Activated naive CD4-positive, alpha-beta T cell treated with anti-CD3 and anti-CD28 coated beads, Interleukin-2, amount 10 ng/mL, durations not matched to agents 7 days and 5 days (primary cell): ENCODE results near the gene TADA1.

Source experiments
- CTCF ChIA-PET: fragments of 350-600 bp; sonication (Branson Sonifier 250); formaldehyde crosslinking; loops from one replicate; lab custom pipeline; 2021; ENCODE audit warnings: antibody characterized with exemption; lab: Charles Lee
- DNase-seq: peaks from one replicate; pipeline ENCODE4 v3.0.0-alpha.2; 2020
- H3K27ac Mint-ChIP-seq: one replicate; pipeline ENCODE4 v1.8.0; 2021; ENCODE audit warnings: mild to moderate bottlenecking, moderate library complexity, mixed read lengths
- H3K27me3 Mint-ChIP-seq: one replicate; pipeline ENCODE4 v1.8.0; 2021; ENCODE audit warnings: mild to moderate bottlenecking, mixed read lengths
- H3K36me3 Mint-ChIP-seq: one replicate; pipeline ENCODE4 v1.8.0; 2021; ENCODE audit warnings: mixed read lengths
- H3K4me1 Mint-ChIP-seq: one replicate; pipeline ENCODE4 v1.8.0; 2021; ENCODE audit warnings: mixed read lengths
- H3K4me3 Mint-ChIP-seq: one replicate; pipeline ENCODE4 v1.8.0; 2021; ENCODE audit warnings: mild to moderate bottlenecking, moderate library complexity, mixed read lengths
- H3K9me3 Mint-ChIP-seq: one replicate; pipeline ENCODE4 v1.8.0; 2021; ENCODE audit warnings: mixed read lengths

The TADA1 gene

DNA sequence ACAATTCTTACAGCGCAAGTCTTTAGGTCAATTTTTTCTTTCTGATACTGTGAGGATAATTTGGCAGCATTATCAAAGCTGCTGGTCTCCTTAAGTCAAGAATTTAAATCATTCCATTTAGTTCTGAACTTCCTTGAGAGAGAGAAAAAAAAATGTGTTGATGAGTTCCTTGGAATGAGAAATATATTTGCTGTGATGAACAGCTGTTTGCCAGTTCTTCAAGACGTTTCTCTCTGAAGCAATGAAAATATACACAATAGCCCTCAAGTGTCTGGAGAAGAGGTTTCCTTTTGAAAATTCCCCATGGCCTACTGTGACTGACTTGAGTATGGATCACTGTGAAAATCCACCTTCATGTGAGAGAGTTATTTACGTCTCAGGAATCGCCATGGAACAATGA lies 31.0 kb upstream of the TADA1 start:
- no peak for DNase-seq
- Mint-ChIP-seq H3K4me3 (no peak overlapping the region), H3K4me1 (peaks cover 28% of the 10 kb centered on the region), H3K9me3 (no peaks in the 10 kb centered on the region), H3K27ac (no peak overlapping the region), H3K36me3 (no peaks in the 10 kb centered on the region), H3K27me3 (peaks cover 8% of the 10 kb centered on the region)
- CTCF ChIA-PET = interaction anchor here (4.5 to 20.7 kb wide), 2 partner anchors 23 to 151 kb away, joined by 32 to 682 read pairs; no protein-coding TSS in a partner anchor

DNA sequence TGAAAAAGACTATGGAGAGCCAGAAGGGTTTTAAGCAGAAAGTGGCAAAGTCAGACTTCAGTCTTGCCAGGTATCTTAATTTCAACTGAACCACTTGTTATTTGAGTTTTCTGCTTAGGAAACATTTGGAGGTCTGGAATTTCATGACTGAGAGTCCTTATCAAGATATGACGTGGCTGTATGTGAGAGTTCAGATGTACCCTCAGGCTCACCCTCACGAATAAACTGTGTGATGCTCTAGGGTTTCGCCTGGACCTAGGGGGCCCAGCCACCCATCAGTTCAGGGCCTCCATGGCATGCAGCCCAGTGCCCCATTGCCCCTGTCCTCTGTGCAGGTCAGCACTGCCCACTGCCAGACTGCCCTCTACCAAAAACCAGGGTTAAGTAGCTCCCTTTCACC lies 30.6 kb upstream of the TADA1 start:
- Mint-ChIP-seq H3K4me3 (no peak overlapping the region), H3K27ac (no peak overlapping the region), H3K4me1 (peaks cover 28% of the 10 kb centered on the region), H3K9me3 (no peaks in the 10 kb centered on the region), H3K36me3 (no peaks in the 10 kb centered on the region), H3K27me3 (peaks cover 8% of the 10 kb centered on the region)
- CTCF ChIA-PET = interaction anchor here (1.2 to 20.7 kb wide), 3 partner anchors 22 to 152 kb away, joined by 3 to 682 read pairs (median 32); no protein-coding TSS in a partner anchor
- no peak for DNase-seq

DNA sequence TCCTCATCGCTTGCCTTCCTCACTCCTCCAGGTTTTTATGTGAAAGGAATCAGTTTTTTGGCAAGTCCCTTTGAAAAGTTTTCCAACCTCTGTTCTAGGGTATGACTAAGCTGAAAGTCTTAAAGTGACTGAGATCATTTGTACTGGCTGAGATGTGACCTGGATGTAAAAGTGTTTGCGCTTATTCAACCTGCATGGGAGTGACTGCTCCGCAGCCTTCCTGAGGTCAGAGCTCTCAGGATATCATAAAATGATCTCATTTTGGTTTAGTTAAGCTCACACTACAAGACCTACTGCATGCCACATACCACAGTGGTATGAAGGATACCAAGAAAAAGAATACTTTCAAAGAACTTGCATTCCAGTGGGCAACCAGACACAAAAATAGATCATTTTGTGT lies 29.8 kb upstream of the TADA1 start:
- H3K4me3 Mint-ChIP-seq = no peak overlapping the region
- H3K4me1 Mint-ChIP-seq = peaks cover 25% of the 10 kb centered on the region
- no peaks in the 10 kb centered on the region for H3K36me3 Mint-ChIP-seq
- peaks cover 8% of the 10 kb centered on the region for H3K27me3 Mint-ChIP-seq
- peak overlapping the region; percentile 16 for H3K27ac Mint-ChIP-seq
- DNase-seq = peak; percentile 25
- H3K9me3 Mint-ChIP-seq = no peaks in the 10 kb centered on the region
- CTCF ChIA-PET = interaction anchor here (0.5 to 20.7 kb wide), 4 partner anchors 21 to 153 kb away, joined by 3 to 682 read pairs (median 4); no protein-coding TSS in a partner anchor

DNA sequence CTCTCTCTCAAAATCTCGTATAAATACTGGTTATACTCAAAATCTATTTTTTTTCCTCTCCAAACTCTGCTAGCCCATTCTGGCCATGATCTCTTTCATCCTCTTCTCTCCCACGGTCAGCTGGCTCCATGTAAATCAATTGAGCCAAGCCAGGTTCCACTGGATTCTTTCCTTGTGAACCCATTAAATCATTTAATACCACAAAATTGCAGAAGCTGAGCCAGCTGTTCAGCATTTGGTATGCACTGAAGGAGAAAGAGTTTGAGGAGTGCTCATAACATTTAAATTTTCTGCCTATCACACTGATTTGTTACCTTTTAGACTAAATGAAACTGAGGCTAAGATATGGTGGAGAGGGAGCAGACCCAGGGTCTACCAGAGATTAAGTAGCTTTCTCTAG lies 29.1 kb upstream of the TADA1 start:
- DNase-seq = no peak
- H3K4me3 Mint-ChIP-seq = no peak overlapping the region
- H3K9me3 Mint-ChIP-seq = no peaks in the 10 kb centered on the region
- H3K36me3 Mint-ChIP-seq = no peaks in the 10 kb centered on the region
- peaks cover 11% of the 10 kb centered on the region for H3K27me3 Mint-ChIP-seq
- no peak overlapping the region for H3K27ac Mint-ChIP-seq
- H3K4me1 Mint-ChIP-seq = peaks cover 19% of the 10 kb centered on the region
- CTCF ChIA-PET = interaction anchor here (1.2 to 20.7 kb wide), 2 partner anchors 20 to 153 kb away, joined by 5 to 682 read pairs; no protein-coding TSS in a partner anchor

DNA sequence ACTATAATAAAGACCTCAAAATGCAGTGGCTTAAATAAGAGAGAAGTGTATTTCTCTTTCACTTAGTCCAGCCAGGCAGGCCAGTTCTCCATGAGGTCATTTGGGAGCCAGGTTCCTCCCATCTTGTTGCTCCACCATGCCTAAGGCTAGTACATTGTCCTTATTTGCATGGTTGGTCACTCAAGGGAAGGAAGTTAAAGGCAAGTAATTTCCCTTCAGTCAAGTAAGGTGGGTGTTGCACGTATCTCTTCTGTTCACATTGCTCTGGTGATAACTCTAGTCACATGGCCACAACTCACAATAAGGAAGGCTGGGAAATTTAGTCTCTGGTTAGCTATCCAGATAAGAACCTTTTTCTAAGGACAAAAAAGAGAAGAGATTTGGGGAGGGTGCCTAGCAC lies 27.2 kb upstream of the TADA1 start:
- Mint-ChIP-seq H3K27ac (no peak overlapping the region), H3K27me3 (peaks cover 21% of the 10 kb centered on the region), H3K36me3 (no peaks in the 10 kb centered on the region), H3K9me3 (no peaks in the 10 kb centered on the region), H3K4me3 (no peak overlapping the region), H3K4me1 (peaks cover 19% of the 10 kb centered on the region)
- CTCF ChIA-PET = interaction anchor here (20.7 kb wide), 1 partner anchor 155 kb away, joined by 682 read pairs; no protein-coding TSS in a partner anchor
- DNase-seq = no peak

DNA sequence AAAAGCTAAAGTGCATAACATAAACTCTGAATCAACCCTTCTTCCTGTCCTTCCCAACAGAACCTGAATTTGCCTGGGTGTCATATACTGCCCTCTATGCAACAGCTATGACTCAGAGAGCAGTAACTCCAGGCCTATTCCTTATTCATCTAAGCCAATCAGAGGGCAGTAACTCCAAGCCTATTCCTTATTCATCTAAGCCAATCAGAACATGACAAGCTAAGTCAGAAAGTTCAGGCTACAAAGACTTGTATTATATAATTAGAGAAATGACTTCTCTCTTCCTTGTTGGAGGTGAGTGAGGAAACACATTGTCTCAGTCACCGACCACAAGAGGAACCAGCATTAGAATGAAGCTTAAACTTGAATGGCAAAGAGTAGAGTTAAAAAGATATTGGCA lies 26.2 kb upstream of the TADA1 start:
- Mint-ChIP-seq H3K4me3 (no peak overlapping the region), H3K9me3 (peaks cover 5% of the 10 kb centered on the region), H3K4me1 (peaks cover 14% of the 10 kb centered on the region), H3K27ac (no peak overlapping the region), H3K36me3 (no peaks in the 10 kb centered on the region), H3K27me3 (peaks cover 25% of the 10 kb centered on the region)
- DNase-seq = no peak
- CTCF ChIA-PET = interaction anchor here (1.0 to 2.6 kb wide), 3 partner anchors 8 to 157 kb away, joined by 4 to 17 read pairs (median 6); no protein-coding TSS in a partner anchor

DNA sequence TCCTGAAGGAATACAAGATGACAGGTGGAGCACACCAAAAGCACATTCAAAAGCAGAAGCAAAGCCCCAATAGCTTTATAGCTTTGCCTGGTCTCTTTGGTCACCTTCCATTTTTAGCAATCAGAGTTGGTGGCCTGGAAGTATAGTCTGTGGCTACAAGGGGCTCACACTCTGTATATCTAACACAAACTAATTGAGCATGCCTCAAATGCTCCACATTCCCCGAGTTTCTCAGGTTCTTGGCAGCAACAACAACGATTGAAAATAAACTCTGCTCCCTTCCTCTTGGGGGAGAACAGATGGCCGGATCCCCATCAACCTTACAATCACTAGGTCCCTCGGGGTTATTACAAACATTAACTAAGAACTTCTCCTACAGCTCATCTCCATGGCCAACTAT lies 24.9 kb upstream of the TADA1 start:
- Mint-ChIP-seq H3K27me3 (peaks cover 28% of the 10 kb centered on the region), H3K4me1 (peaks cover 6% of the 10 kb centered on the region), H3K4me3 (no peak overlapping the region), H3K9me3 (peaks cover 10% of the 10 kb centered on the region), H3K36me3 (peaks cover 2% of the 10 kb centered on the region), H3K27ac (no peak overlapping the region)
- DNase-seq = no peak
- CTCF ChIA-PET = interaction anchor here (2.2 to 2.6 kb wide), 2 partner anchors 9 to 158 kb away, joined by 15 to 17 read pairs; no protein-coding TSS in a partner anchor

DNA sequence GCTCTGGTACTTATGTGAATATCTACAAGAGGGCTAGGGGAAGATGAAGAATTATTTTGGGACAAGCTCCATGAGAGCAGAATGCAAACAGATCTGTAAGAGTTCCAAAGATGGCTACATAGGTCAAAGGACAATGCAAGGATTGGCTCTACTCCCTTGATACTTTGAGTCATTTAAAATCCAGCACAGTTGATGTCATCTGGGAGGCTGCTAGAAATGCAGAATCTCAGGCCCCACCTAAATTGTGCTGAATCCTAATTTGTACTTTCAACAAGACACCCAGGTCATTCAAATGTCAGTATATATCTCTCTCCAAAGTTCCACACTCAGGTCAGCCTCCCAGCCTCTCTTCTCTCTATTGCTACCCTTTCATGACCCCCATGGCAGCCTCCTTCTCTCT lies 23.7 kb upstream of the TADA1 start:
- H3K27me3 Mint-ChIP-seq = peaks cover 31% of the 10 kb centered on the region
- DNase-seq = no peak
- no peak overlapping the region for H3K27ac Mint-ChIP-seq
- H3K9me3 Mint-ChIP-seq = peaks cover 10% of the 10 kb centered on the region
- H3K4me1 Mint-ChIP-seq = no peaks in the 10 kb centered on the region
- peaks cover 2% of the 10 kb centered on the region for H3K36me3 Mint-ChIP-seq
- H3K4me3 Mint-ChIP-seq = no peak overlapping the region
- CTCF ChIA-PET = interaction anchor here (1.2 to 2.2 kb wide), 3 partner anchors 10 to 159 kb away, joined by 4 to 15 read pairs (median 5); no protein-coding TSS in a partner anchor

DNA sequence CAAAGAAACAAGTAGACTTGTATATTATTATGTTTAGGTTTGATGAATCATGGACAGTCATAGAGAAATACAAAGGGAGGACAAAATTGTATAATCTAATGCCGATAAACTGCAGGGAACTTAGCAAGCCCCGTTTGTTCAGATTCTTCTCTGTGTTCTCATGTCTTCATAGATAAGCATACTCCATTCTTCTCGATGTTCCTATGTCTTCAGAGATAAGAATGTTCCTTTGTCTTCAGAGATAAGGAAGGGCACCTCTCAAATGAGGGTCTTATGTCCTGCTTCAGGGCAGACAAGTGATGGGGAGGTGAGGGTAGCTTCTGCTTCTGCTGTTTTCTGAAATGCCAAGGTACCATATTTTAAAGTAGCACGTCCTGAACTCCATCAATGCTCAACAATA lies 19.7 kb upstream of the TADA1 start:
- Mint-ChIP-seq H3K36me3 (peaks cover 2% of the 10 kb centered on the region), H3K9me3 (peaks cover 10% of the 10 kb centered on the region), H3K4me3 (no peak overlapping the region), H3K27ac (no peak overlapping the region), H3K4me1 (no peaks in the 10 kb centered on the region), H3K27me3 (peaks cover 39% of the 10 kb centered on the region)
- DNase-seq = no peak
- CTCF ChIA-PET = no interaction called here

DNA sequence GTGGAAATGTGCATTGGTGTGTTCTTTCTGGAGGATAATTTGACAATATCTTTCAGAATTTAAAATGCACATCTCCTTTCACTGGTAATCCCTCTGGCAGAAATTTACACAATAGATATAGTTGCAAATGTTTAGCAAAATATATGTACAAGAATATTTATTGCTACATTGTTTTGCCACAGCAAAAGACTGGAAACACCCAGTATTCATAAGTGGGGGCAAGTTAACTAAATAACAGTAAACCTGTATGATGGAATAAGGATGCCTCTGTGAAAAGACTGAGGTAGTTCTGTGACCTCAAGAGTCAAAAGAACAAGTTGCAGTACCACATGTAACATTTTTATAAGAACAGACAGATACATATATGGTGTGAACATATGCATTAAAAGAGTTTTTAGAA lies 13.7 kb upstream of the TADA1 start:
- CTCF ChIA-PET = interaction anchor here (2.6 kb wide), 1 partner anchor 169 kb away, joined by 9 read pairs; no protein-coding TSS in a partner anchor
- DNase-seq = no peak
- Mint-ChIP-seq H3K4me3 (no peak overlapping the region), H3K27me3 (peaks cover 31% of the 10 kb centered on the region), H3K27ac (no peak overlapping the region), H3K9me3 (no peaks in the 10 kb centered on the region), H3K36me3 (no peaks in the 10 kb centered on the region), H3K4me1 (peaks cover 8% of the 10 kb centered on the region)

DNA sequence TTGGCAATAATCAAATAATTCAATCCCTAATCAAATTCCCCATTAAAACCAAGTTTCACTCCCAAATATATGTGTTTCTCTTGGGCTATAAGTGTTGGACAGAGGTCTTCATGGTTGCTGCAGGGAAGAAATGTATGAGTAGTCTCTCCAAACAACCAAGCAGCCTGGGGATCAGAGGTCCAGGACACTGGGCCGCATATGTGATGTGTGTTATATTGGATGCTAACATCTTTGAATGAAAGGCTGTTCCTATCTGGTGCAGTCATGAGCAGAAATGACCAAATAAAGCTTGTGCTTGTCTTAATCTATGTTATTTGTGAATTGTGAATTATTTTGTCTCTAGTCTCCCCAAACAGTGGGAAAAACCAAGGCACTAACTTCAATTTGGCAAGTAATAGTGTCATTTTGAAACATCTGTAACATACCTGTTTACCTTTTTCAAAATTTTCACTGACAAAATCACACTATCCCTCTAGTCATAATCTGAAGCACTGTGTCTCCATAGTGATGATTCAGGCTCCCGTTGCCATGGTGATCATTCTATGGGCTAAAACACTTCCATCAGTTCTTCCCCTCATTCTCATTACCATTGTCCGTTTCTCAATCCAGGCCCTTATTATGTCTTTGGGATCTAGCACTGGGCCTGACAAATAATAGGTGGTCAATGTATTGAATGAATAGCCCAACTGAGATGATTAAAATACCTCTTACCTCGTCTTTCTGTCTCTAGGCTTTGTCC lies 12.5 kb upstream of the TADA1 start:
- peaks cover 17% of the 10 kb centered on the region for H3K4me1 Mint-ChIP-seq
- CTCF ChIA-PET = interaction anchor here (2.6 kb wide), 1 partner anchor 170 kb away, joined by 9 read pairs; no protein-coding TSS in a partner anchor
- peaks cover 38% of the 10 kb centered on the region for H3K27me3 Mint-ChIP-seq
- H3K27ac Mint-ChIP-seq = no peak overlapping the region
- DNase-seq = no peak
- H3K4me3 Mint-ChIP-seq = no peak overlapping the region
- no peaks in the 10 kb centered on the region for H3K9me3 Mint-ChIP-seq
- H3K36me3 Mint-ChIP-seq = no peaks in the 10 kb centered on the region

DNA sequence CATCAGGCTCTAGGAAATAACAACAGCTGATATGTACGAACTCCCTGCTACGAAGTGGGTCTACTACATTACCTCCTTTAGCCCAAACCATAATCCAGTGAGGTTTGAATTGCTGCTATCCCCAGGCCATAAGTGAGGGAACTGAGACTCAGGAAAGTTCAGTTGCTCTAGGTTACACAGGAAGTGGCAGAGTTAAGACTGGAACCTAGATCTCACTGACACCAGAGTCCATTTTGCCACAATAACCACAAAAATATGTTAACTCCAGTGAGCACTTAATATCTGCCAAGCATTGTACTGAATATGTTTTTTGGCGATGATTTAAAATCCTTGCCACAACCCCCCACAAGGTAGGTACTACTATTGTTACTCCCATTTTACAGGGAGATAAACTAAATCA lies 8.9 kb upstream of the TADA1 start:
- Mint-ChIP-seq H3K9me3 (no peaks in the 10 kb centered on the region), H3K36me3 (no peaks in the 10 kb centered on the region), H3K4me1 (peaks cover 20% of the 10 kb centered on the region), H3K4me3 (no peak overlapping the region), H3K27ac (no peak overlapping the region), H3K27me3 (peaks cover 39% of the 10 kb centered on the region)
- DNase-seq = no peak
- CTCF ChIA-PET = interaction anchor here (0.8 to 9.8 kb wide), 6 partner anchors 9 to 175 kb away, joined by 3 to 146 read pairs (median 5); partner anchors contain the start of gene TADA1

DNA sequence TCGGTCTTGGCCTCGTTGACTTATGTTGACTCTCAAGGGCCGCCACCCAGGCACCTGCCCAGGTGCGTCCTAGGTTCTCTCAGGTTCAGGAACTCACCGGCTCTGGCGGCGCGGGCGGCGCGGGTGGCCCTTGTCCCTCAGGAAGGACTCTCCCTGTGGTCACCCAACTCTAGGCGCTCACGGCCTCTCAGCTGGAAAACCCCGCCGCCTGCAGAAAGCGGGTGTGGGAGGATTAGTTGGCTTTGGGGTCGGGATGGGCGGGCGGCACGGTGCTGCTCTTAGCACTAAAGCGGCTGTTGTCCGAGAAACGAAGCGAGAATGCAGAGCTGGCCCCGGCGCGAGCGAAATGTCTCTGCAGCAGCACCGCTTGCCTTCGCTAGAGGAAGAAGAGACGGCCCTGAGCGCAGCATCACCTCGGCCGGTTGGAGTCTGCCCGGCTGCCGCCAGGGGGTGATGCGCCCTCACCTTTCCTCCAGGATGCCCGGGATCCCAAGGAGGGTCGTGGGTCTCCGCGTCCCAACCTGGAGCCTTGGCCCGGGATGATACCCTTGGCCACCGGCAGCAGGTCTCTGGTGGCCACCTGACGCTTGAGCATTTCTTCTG lies 8.1 kb upstream of the TADA1 start:
- H3K4me3 Mint-ChIP-seq = no peak overlapping the region
- H3K36me3 Mint-ChIP-seq = no peaks in the 10 kb centered on the region
- H3K27me3 Mint-ChIP-seq = peaks cover 39% of the 10 kb centered on the region
- no peaks in the 10 kb centered on the region for H3K9me3 Mint-ChIP-seq
- no peak overlapping the region for H3K27ac Mint-ChIP-seq
- DNase-seq = peak; percentile 59
- peaks cover 20% of the 10 kb centered on the region for H3K4me1 Mint-ChIP-seq
- CTCF ChIA-PET = interaction anchor here (0.7 to 9.8 kb wide), 7 partner anchors 22 to 185 kb away, joined by 3 to 146 read pairs (median 3); no protein-coding TSS in a partner anchor

DNA sequence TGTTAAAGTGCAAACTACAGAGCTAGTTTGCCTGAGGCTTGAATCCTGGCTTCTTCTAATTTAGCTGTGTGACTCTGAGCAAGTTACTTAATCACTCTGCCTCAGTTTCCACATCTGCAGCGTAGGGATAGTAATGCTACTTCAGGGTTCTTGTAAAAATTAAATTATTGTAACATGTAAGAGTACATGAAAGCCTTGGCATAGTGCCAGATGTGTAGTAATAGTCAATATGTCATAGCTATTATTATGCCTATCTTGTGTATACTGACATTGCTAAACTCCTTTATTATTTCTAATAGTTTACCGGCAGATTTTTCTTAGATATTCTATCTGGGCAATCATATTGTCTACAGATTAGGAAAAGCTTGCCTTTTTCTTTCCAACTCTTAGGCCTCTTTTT lies 6.8 kb upstream of the TADA1 start:
- Mint-ChIP-seq H3K4me1 (peaks cover 20% of the 10 kb centered on the region), H3K27ac (no peak overlapping the region)

More for the DNA sequence above, 6.8 kb upstream of the TADA1 start:
- Mint-ChIP-seq H3K9me3 (no peaks in the 10 kb centered on the region), H3K36me3 (no peaks in the 10 kb centered on the region), H3K27me3 (peaks cover 37% of the 10 kb centered on the region), H3K4me3 (no peak overlapping the region)
- DNase-seq = no peak
- CTCF ChIA-PET = interaction anchor here (1.2 to 9.8 kb wide), 4 partner anchors 26 to 177 kb away, joined by 3 to 146 read pairs (median 18); no protein-coding TSS in a partner anchor
